GM12891 (cell line): Measurements from ENCODE around the gene P3H3.

Experiments
- POLR2A ChIP-seq: IDR thresholded peaks from 2 replicates; pipeline ENCODE4 v1.6.1; 2011; ENCODE audit warnings: low read depth, low read length, control low read depth
- POLR2AphosphoS5 ChIP-seq: IDR thresholded peaks from 2 replicates; pipeline ENCODE4 v1.6.1; 2011; ENCODE audit warnings: low read depth, low read length, control low read depth
- SPI1 ChIP-seq: IDR thresholded peaks from 2 replicates; pipeline ENCODE4 v1.6.1; 2011; ENCODE audit warnings: low read depth, low read length, control low read depth
- TAF1 ChIP-seq: IDR thresholded peaks from 2 replicates; pipeline ENCODE4 v1.6.1; 2011; ENCODE audit warnings: low read depth, low read length, control low read depth

GRCh38 chr12:6809056-6809455 is 19.2 kb upstream of the P3H3 start:
- TF ChIP-seq POLR2AphosphoS5 = no peak
- TF ChIP-seq POLR2A = no peak
- no peak for TF ChIP-seq TAF1
- no peak for TF ChIP-seq SPI1
